Ishikawa (cell line): Measurements from ENCODE around the gene C17orf100.

ENCODE experiments used
- CEBPB ChIP-seq: IDR thresholded peaks from 2 replicates; pipeline ENCODE4 v1.6.1; 2012
- CREB1 ChIP-seq: IDR thresholded peaks from 2 replicates; pipeline ENCODE4 v1.6.1; 2012; ENCODE audit warnings: low read depth
- EGR1 ChIP-seq: IDR thresholded peaks from 2 replicates; pipeline ENCODE4 v1.6.1; 2012
- EP300 ChIP-seq: IDR thresholded peaks from 2 replicates; pipeline ENCODE4 v1.6.1; 2012; ENCODE audit warnings: borderline replicate concordance
- FOXM1 ChIP-seq: IDR thresholded peaks from 2 replicates; pipeline ENCODE4 v1.6.1; 2012; ENCODE audit warnings: low read depth, borderline replicate concordance
- NFIC ChIP-seq: IDR thresholded peaks from 2 replicates; pipeline ENCODE4 v1.6.1; 2012
- RAD21 ChIP-seq: IDR thresholded peaks from 2 replicates; pipeline ENCODE4 v1.6.1; 2012; ENCODE audit warnings: low read depth
- TAF1 ChIP-seq: IDR thresholded peaks from 2 replicates; pipeline ENCODE4 v1.6.1; 2012; ENCODE audit warnings: low read depth, mild to moderate bottlenecking
- TCF12 ChIP-seq: IDR thresholded peaks from 2 replicates; pipeline ENCODE4 v1.6.1; 2012; ENCODE audit warnings: low read depth
- TEAD4 ChIP-seq: IDR thresholded peaks from 2 replicates; pipeline ENCODE4 v1.6.1; 2012
- YY1 ChIP-seq: IDR thresholded peaks from 2 replicates; pipeline ENCODE4 v1.6.1; 2012; ENCODE audit warnings: low read depth
- ZBTB7A ChIP-seq: IDR thresholded peaks from 2 replicates; pipeline ENCODE4 v1.6.1; 2012; ENCODE audit warnings: low read depth
- TF ChIP-seq, protein P1 (sequence below): IDR thresholded peaks from 2 replicates; pipeline ENCODE4 v1.6.1; 2012
- TF ChIP-seq, protein P2 (sequence below): IDR thresholded peaks from 2 replicates; pipeline ENCODE4 v1.6.1; 2012; ENCODE audit warnings: low read depth, mild to moderate bottlenecking
- TF ChIP-seq, protein P3 (sequence below): IDR thresholded peaks from 2 replicates; pipeline ENCODE4 v1.6.1; 2012

C17orf100 gene

DNA sequence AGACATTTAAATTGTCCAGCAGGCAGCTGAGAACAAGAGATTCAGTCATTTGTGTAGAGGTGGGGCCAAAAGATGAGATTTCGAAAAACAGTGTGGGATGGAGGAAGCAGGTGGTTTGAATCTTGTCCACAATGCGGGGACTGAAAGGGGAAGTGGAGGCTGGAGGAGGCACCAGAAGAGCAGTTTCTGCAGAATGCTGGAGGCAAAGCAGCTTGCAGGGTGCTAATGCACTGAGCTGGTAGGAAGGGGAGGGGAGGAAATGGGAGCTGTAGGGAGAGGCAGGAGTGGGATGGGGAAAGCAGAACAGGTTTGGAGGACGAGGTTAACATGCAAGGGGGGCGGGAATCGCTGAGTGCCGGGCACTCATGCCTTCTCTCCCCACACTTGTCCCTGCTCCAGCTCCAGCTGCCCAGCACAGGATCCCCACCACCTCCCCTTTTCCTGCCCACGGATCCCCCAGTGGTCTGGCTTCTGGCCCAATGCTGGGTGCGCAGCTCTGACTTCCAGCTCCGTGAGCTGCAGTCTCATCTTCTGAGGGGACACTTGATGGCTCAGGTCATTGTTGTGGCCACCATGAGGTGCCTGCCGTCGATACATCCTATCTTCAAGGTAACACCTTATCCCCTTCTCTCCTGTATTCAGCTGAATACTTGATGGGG lies 9.4 kb downstream of the C17orf100 start:
- TF ChIP-seq TAF1 (no peak), NFIC (no peak), RAD21 (no peak)

DNA sequence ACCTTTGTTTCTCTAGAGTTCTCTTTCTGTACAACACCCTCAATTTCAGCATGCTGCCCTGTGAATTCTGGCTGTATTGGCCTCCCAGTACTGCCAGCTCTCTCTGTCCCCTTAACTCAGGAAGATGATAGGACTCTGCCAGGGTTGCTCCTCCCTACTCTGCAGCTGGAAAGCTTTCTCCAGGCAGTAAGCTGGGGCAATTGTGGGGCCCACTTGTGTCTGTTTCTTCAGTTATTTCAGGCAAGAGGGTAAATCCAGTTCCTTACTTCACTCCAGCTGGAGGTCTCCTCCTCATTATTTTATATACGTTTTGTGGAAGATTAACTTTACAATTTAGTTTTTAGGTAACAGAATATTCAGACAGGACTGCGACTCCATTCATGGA lies 9.9 kb downstream of the C17orf100 start:
- TF ChIP-seq YY1 (no peak), EGR1 (no peak), RAD21 (no peak)

DNA sequence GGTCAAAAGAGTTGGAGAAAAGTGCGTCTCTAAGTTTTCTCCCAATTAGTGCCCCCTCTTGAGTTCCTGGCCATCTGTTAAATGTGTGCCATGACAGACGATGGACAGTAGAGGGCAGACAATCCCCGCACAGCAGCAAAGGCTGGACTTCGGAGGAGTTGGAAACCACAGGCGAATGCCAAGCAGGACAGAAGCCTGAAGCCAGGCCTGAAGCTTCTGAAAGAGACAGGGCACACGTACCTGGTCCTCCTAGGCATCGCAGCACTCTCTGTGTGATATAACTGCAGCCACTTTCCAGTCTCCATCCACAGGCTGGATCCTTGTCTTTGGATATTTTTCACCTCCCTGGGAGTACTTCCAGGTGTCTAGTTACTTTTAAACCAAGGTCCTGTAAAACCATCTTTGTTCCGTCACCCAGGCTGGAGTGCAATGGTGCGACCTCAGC lies 14.5 kb downstream of the C17orf100 start:
- TF ChIP-seq NFIC (no peak), RAD21 (peak; percentile 98)
- TF ChIP-seq, protein P1, sequence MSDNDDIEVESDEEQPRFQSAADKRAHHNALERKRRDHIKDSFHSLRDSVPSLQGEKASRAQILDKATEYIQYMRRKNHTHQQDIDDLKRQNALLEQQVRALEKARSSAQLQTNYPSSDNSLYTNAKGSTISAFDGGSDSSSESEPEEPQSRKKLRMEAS, result no peak

DNA sequence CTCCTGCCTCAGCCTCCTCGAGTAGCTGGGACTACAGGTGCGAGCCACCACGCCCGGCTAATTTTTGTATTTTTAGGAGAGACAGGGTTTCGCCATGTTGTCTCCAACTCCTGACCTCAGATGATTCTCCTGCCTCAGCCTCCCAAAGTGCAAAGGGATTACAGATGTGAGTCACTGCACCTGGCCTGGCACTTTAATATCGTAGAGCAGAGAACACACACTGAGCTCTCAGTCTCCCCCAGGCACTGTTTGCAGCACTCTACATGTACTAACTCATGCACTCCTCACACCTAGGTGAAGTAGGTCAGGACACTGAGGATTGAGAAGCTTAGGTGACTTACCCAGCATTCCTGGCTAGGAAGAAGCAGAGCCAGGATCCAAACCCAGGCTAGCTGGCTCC lies 15.0 kb downstream of the C17orf100 start:
- TF ChIP-seq EGR1 (no peak), FOXM1 (no peak), CREB1 (no peak), TEAD4 (no peak), NFIC (no peak), RAD21 (no peak), CEBPB (no peak), TAF1 (no peak), TCF12 (no peak), EP300 (no peak), ZBTB7A (no peak), YY1 (no peak)
- TF ChIP-seq, protein P2, sequence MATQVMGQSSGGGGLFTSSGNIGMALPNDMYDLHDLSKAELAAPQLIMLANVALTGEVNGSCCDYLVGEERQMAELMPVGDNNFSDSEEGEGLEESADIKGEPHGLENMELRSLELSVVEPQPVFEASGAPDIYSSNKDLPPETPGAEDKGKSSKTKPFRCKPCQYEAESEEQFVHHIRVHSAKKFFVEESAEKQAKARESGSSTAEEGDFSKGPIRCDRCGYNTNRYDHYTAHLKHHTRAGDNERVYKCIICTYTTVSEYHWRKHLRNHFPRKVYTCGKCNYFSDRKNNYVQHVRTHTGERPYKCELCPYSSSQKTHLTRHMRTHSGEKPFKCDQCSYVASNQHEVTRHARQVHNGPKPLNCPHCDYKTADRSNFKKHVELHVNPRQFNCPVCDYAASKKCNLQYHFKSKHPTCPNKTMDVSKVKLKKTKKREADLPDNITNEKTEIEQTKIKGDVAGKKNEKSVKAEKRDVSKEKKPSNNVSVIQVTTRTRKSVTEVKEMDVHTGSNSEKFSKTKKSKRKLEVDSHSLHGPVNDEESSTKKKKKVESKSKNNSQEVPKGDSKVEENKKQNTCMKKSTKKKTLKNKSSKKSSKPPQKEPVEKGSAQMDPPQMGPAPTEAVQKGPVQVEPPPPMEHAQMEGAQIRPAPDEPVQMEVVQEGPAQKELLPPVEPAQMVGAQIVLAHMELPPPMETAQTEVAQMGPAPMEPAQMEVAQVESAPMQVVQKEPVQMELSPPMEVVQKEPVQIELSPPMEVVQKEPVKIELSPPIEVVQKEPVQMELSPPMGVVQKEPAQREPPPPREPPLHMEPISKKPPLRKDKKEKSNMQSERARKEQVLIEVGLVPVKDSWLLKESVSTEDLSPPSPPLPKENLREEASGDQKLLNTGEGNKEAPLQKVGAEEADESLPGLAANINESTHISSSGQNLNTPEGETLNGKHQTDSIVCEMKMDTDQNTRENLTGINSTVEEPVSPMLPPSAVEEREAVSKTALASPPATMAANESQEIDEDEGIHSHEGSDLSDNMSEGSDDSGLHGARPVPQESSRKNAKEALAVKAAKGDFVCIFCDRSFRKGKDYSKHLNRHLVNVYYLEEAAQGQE, result no peak
- TF ChIP-seq, protein P3, sequence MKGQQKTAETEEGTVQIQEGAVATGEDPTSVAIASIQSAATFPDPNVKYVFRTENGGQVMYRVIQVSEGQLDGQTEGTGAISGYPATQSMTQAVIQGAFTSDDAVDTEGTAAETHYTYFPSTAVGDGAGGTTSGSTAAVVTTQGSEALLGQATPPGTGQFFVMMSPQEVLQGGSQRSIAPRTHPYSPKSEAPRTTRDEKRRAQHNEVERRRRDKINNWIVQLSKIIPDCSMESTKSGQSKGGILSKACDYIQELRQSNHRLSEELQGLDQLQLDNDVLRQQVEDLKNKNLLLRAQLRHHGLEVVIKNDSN, result no peak
- TF ChIP-seq, protein P1, result no peak

DNA sequence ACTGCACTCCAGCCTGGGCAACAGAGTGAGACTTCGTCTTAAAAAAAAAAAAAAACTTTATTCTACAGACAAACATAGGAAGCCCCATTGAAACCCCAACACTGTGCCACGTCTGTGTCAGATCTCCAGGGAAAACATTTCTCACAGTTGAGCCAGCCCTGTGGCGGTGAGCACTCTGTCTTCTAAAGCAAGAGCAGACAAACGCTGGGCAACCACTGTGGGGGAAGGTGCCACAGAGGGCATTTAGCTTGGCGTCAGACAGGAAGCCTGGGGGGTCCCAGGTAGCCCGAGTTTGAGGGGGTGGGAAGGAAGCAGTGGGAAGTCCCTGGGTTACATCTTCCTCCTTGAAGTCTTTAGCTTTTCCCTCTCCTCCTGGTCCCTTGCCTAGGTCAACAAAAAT lies 16.0 kb downstream of the C17orf100 start:
- TF ChIP-seq NFIC (no peak), YY1 (no peak), CEBPB (no peak), EGR1 (no peak), RAD21 (no peak), TCF12 (no peak)
- TF ChIP-seq, protein P3, result no peak
- TF ChIP-seq, protein P1, result no peak
- TF ChIP-seq, protein P2, result no peak

DNA sequence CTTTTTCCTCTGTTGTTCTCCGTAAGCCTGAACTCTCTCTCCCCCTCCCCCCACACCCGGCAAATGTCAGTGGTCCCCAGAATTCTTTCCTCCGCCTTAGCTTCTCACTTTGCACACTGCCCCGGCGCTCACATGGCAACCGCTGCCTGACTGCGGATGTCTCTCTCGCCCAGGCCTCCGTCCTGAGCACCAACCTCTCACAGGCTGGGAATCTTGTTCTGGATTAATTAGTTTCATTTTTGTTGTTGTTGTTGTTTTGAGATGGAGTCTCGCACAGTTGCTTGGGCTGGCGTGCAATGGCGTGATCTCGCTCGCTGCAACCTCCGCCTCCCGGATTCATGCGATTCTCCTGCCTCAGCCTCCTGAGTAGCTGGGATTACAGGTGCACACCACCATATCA lies 16.7 kb downstream of the C17orf100 start:
- TF ChIP-seq TEAD4 (no peak), RAD21 (no peak), TAF1 (no peak), FOXM1 (no peak), TCF12 (no peak), CREB1 (no peak), ZBTB7A (no peak), EGR1 (no peak), CEBPB (no peak), YY1 (no peak), NFIC (no peak), EP300 (no peak)
- TF ChIP-seq, protein P1, result no peak
- TF ChIP-seq, protein P2, result no peak
- TF ChIP-seq, protein P3, result no peak
